Liver (tissue), 3 donors: ENCODE results near the gene ALKAL2.

Experiments used
- CTCF ChIP-seq: fragments of 150-350 bp; IDR thresholded peaks from 2 replicates; pipeline ENCODE4 v1.5.1; 2017; ENCODE audit warnings: improper control_type of control experiment, low read depth, low read length; ENCODE audit not compliant: missing input control
- FOXA1 ChIP-seq: IDR thresholded peaks from 2 replicates; pipeline ENCODE4 v1.6.1; 2016; ENCODE audit warnings: antibody characterized with exemption
- HNF4G ChIP-seq: IDR thresholded peaks from 2 replicates; pipeline ENCODE4 v1.6.1; 2016; ENCODE audit warnings: antibody characterized with exemption
- JUND ChIP-seq, 2 donors: IDR thresholded peaks; 2 replicates each; pipeline ENCODE4 v1.6.1; 2016; ENCODE audit warnings: antibody characterized with exemption in 2 of 2
- MAX ChIP-seq: IDR thresholded peaks from 2 replicates; pipeline ENCODE4 v1.6.1; 2016; ENCODE audit warnings: antibody characterized with exemption
- NR2F2 ChIP-seq: IDR thresholded peaks from 2 replicates; pipeline ENCODE4 v1.6.1; 2016; ENCODE audit warnings: antibody characterized with exemption
- REST ChIP-seq: IDR thresholded peaks from 2 replicates; pipeline ENCODE4 v1.6.1; 2016; ENCODE audit warnings: antibody characterized with exemption, mild to moderate bottlenecking
- SP1 ChIP-seq: IDR thresholded peaks from 2 replicates; pipeline ENCODE4 v1.6.1; 2018; ENCODE audit warnings: antibody characterized with exemption, mild to moderate bottlenecking
- ZBTB33 ChIP-seq: IDR thresholded peaks from 2 replicates; pipeline ENCODE4 v1.6.1; 2016; ENCODE audit warnings: antibody characterized with exemption
- donor health status: healthy.
- donor health status: healthy.

GRCh38 chr2:273333-273732 lies 14.6 kb downstream of the ALKAL2 start:
- TF ChIP-seq NR2F2 (no peak), JUND (IDR thresholded peaks at IDR 0.05) (no peak), CTCF (no peak), FOXA1 (no peak), ZBTB33 (no peak), SP1 (no peak), HNF4G (no peak), MAX (no peak), REST (no peak)
